Left ventricle myocardium inferior (tissue), 1 donor: ENCODE results near the gene KRTAP4-2. TPM values are rescaled to one million over a fixed set of nuclear protein-coding genes. Genes with fewer than 3 reads are reported as not detected.

Experiments
- DNase-seq: peaks from one replicate; pipeline ENCODE4 v3.0.0-alpha.2; 2020
- H3K27ac ChIP-seq: fragments of 200-600 bp; replicated peaks from 2 replicates; pipeline ENCODE4 v1.8.0; 2021
- H3K27me3 ChIP-seq: fragments of 200-600 bp; 2 replicates; pipeline ENCODE4 v1.8.0; 2021; ENCODE audit warnings: low read depth
- H3K36me3 ChIP-seq: fragments of 200-600 bp; 2 replicates; pipeline ENCODE4 v1.8.0; 2021
- H3K4me1 ChIP-seq: fragments of 200-600 bp; 2 replicates; pipeline ENCODE4 v1.8.0; 2021
- H3K4me3 ChIP-seq: fragments of 200-600 bp; 2 replicates; pipeline ENCODE4 v1.8.0; 2021; ENCODE audit warnings: mild to moderate bottlenecking, moderate library complexity
- H3K9me3 ChIP-seq: fragments of 200-600 bp; replicated peaks from 2 replicates; pipeline ENCODE4 v1.8.0; 2021
- CTCF ChIP-seq: fragments of 200-600 bp; IDR thresholded peaks from 2 replicates; pipeline ENCODE4 v1.8.0; 2021; ENCODE audit warnings: antibody characterized with exemption, mild to moderate bottlenecking, borderline replicate concordance
- intact Hi-C: fragments of 100-400 bp; cut with micrococcal nuclease; formaldehyde crosslinking; loops from one replicate; pipeline ENCODE4 v1.11.0; 2022
- total RNA-seq: library from RNA; stranded (reverse); fragmentation: NEBNext Ultra II Directional; extraction: Animal tissue kit (Norgen Biotek cat#: 25700); gene quantifications from one replicate; pipeline ENCODE4 v1.2.1, GENCODE V29; 2021
- donor health status: DM: no; HTN: yes; CAD: no; lungs with severe emphysema.

Gene KRTAP4-2
- total RNA-seq, 1 donor from 2014 or later = not detected

DNA sequence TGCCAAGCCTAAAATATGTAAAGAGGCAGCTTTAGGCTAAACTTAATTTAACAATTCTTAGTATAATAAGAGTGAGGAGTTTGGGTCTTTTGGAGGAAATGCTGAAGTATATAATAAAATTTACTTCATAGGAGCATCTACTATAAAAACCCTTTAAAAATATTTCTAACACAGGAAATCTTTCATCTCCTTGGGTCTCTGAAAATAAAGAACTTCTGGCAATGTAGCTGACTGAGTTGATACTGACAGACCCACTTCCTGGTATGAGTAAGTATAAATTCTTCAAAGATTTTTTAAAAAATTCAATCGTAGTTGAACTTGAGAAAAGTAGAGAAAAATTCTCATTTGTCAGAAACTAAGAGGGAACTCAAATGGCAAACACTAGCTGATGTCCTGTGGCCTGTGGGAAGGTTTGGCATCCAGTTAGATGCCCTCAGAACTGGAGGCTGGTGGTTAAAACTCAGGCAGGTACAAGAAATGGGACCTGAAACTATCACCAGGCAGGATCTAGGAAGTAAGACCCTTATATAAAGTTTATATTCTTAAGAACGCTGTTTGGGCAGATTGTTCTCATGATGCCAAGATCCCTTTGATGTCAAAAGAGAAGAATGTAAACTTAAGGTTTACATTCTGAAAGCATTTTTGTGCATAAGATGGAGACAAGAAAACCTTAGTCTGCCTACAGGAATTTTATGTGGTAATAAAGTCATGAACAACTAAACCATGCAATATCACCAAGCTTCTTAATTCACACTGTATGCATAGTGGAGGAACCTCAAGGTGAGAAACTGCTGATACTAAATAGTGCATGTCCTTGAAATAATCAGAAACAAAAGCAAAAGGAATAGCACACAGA is 43.9 kb downstream of the KRTAP4-2 start:
- Histone ChIP-seq H3K27me3 (peaks cover 21% of the 10 kb centered on the region), H3K9me3 (peaks cover 12% of the 10 kb centered on the region), H3K4me1 (no peaks in the 10 kb centered on the region), H3K4me3 (no peak overlapping the region), H3K36me3 (no peaks in the 10 kb centered on the region), H3K27ac (no peak overlapping the region)
- no peak for DNase-seq
- no peak for TF ChIP-seq CTCF
- intact Hi-C loops = no loop called here

- Histone ChIP-seq H3K4me1 (no peaks in the 10 kb centered on the region), H3K27ac (no peak overlapping the region), H3K9me3 (peaks cover 12% of the 10 kb centered on the region), H3K4me3 (no peak overlapping the region), H3K36me3 (no peaks in the 10 kb centered on the region), H3K27me3 (peaks cover 18% of the 10 kb centered on the region)
- no peak for DNase-seq
- intact Hi-C loops = no loop called here
- no peak for TF ChIP-seq CTCF
Measured at GRCh38 chr17:41131979-41132378, 46.0 kb downstream of the KRTAP4-2 start.

Other genes with a start within 250 kb of the KRTAP4-2 start
- 0.33 TPM for gene KRT23, start 240.6 kb downstream of the KRTAP4-2 start, total RNA-seq
- not detected for gene KRT39, start 211.3 kb downstream of the KRTAP4-2 start, total RNA-seq
- not detected for gene KRT40, start 193.9 kb downstream of the KRTAP4-2 start, total RNA-seq
- not detected for gene KRTAP3-3, start 184.1 kb downstream of the KRTAP4-2 start, total RNA-seq
- gene KRTAP3-2, start 178.3 kb downstream of the KRTAP4-2 start, total RNA-seq = not detected
- not detected for gene KRTAP3-1, start 169.1 kb downstream of the KRTAP4-2 start, total RNA-seq
- gene KRTAP1-5, start 151.0 kb downstream of the KRTAP4-2 start, total RNA-seq = not detected
- gene KRTAP1-4, start 148.0 kb downstream of the KRTAP4-2 start, total RNA-seq = not detected
- not detected for gene KRTAP1-3, start 143.3 kb downstream of the KRTAP4-2 start, total RNA-seq
- gene KRTAP1-1, start 136.8 kb downstream of the KRTAP4-2 start, total RNA-seq = not detected
- not detected for gene KRTAP2-1, start 130.9 kb downstream of the KRTAP4-2 start, total RNA-seq
- gene KRTAP2-2, start 123.0 kb downstream of the KRTAP4-2 start, total RNA-seq = not detected
- gene KRTAP2-3, start 118.1 kb downstream of the KRTAP4-2 start, total RNA-seq = not detected
- not detected for gene KRTAP2-4, start 112.3 kb downstream of the KRTAP4-2 start, total RNA-seq
- gene KRTAP4-7, start 94.1 kb downstream of the KRTAP4-2 start, total RNA-seq = not detected
- gene KRTAP4-8, start 80.1 kb downstream of the KRTAP4-2 start, total RNA-seq = not detected
- gene KRTAP4-16, start 76.0 kb downstream of the KRTAP4-2 start, total RNA-seq = not detected
- gene KRTAP4-9, start 72.8 kb downstream of the KRTAP4-2 start, total RNA-seq = not detected
- not detected for gene KRTAP4-11, start 59.8 kb downstream of the KRTAP4-2 start, total RNA-seq
- not detected for gene KRTAP4-12, start 54.0 kb downstream of the KRTAP4-2 start, total RNA-seq
- not detected for gene KRTAP4-6, start 37.7 kb downstream of the KRTAP4-2 start, total RNA-seq
- gene KRTAP4-5, start 28.4 kb downstream of the KRTAP4-2 start, total RNA-seq = not detected
- gene KRTAP4-4, start 17.5 kb downstream of the KRTAP4-2 start, total RNA-seq = not detected
- gene KRTAP4-3, start 10.0 kb downstream of the KRTAP4-2 start, total RNA-seq = not detected
- not detected for gene KRTAP4-1, start 6.7 kb upstream of the KRTAP4-2 start, total RNA-seq
- gene KRTAP9-1, start 11.7 kb upstream of the KRTAP4-2 start, total RNA-seq = not detected
- not detected for gene KRTAP9-2, start 48.4 kb upstream of the KRTAP4-2 start, total RNA-seq
- gene KRTAP9-3, start 54.2 kb upstream of the KRTAP4-2 start, total RNA-seq = not detected
- not detected for gene KRTAP9-8, start 59.8 kb upstream of the KRTAP4-2 start, total RNA-seq
- gene KRTAP9-4, start 71.5 kb upstream of the KRTAP4-2 start, total RNA-seq = not detected
- not detected for gene KRTAP9-9, start 77.2 kb upstream of the KRTAP4-2 start, total RNA-seq
- not detected for gene KRTAP9-6, start 87.2 kb upstream of the KRTAP4-2 start, total RNA-seq
- gene KRTAP9-7, start 97.5 kb upstream of the KRTAP4-2 start, total RNA-seq = not detected
- gene KRTAP29-1, start 124.6 kb upstream of the KRTAP4-2 start, total RNA-seq = not detected
- not detected for gene KRTAP16-1, start 131.1 kb upstream of the KRTAP4-2 start, total RNA-seq
- not detected for gene KRTAP17-1, start 137.5 kb upstream of the KRTAP4-2 start, total RNA-seq
- gene KRT33A, start 172.6 kb upstream of the KRTAP4-2 start, total RNA-seq = not detected
- not detected for gene KRT33B, start 191.6 kb upstream of the KRTAP4-2 start, total RNA-seq
- gene KRT34, start 204.1 kb upstream of the KRTAP4-2 start, total RNA-seq = not detected
- not detected for gene KRT31, start 219.4 kb upstream of the KRTAP4-2 start, total RNA-seq
- not detected for gene KRT37, start 246.4 kb upstream of the KRTAP4-2 start, total RNA-seq